T47D (cell line): Measurements from ENCODE around the gene COL11A1.
"Not testable (repeated sequence)": the region's sequence is repeated elsewhere in the genome, so short reads cannot be mapped to it uniquely, and the experiment has no call there.

Experiments used
- DNase-seq, 2 experiments: peaks; one replicate each; pipeline versions ENCODE4 v3.0.0 to v3.0.0-alpha.2; 2011 to 2012; ENCODE audit warnings: low read depth in 1 of 2, low spot score in 1 of 2
- JUND ChIP-seq: IDR thresholded peaks from 2 replicates; pipeline ENCODE4 v1.6.1; 2012; ENCODE audit warnings: low read depth
- in situ Hi-C: cut with HindIII; loops from 2 replicates; pipeline ENCODE4 v1.10.0; 2016; ENCODE audit warnings: low sequenced_read_pairs, low pct_unique_long_range_greater_than_20kb

COL11A1 gene

DNA sequence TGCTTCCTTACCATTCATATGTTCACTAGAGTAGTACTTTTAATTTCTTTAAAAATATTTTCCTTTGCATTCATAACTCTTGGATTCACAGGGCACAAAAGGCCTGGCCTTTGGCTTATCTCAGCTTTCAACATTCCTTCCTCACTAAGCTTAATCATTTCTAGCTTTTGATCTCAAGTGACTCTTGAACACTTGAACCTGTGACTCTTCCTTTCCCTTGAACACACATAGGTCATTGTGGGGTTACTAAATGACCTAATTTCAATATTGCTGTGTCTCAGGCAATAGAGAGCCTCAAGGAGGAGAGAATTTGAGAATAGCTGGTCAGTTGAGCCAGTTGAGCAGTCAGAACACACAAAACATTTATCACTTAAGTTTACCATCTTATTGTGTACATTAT is 49.9 kb downstream of the COL11A1 start:
- DNase-seq, result no peak
- in situ Hi-C loops, result no loop called here

GRCh38 chr1:103056423-103056822 is 51.9 kb downstream of the COL11A1 start:
- no peak for TF ChIP-seq JUND
- no peak for DNase-seq
- in situ Hi-C loops, result no loop called here

More for the DNA sequence above, 49.9 kb downstream of the COL11A1 start:
- TF ChIP-seq JUND, result no peak

DNA sequence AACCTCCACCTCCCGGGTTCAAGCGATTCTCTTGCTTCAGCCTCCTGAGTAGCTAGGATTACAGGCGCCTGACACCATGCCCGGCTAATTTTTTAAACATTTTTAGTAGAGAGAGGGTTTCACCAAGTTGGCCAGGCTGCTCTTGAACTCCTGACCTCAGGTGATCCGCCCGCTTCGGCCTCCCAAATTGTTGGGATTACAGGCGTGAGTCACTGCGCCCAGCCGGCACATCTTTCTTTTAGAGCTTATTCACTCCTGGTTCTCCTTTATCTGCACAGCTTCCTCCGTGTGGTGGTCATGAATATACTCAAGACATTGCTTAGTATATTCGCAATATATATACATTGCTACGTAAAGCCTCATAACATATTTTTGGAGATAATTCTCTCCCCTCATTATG is 80.2 kb downstream of the COL11A1 start:
- in situ Hi-C loops, DNase-seq: not testable (repeated sequence)

- in situ Hi-C loops, result no loop called here
- DNase-seq, result no peak
- no peak for TF ChIP-seq JUND
Measured at GRCh38 chr1:103025858-103026409, 82.4 kb downstream of the COL11A1 start.

- no peak for DNase-seq
- in situ Hi-C loops, result no loop called here
- no peak for TF ChIP-seq JUND
Measured at GRCh38 chr1:103024051-103024450, 84.3 kb downstream of the COL11A1 start.

GRCh38 chr1:103002005-103002404 is 106.3 kb downstream of the COL11A1 start:
- no peak for DNase-seq
- in situ Hi-C loops, result no loop called here
- TF ChIP-seq JUND, result no peak

DNA sequence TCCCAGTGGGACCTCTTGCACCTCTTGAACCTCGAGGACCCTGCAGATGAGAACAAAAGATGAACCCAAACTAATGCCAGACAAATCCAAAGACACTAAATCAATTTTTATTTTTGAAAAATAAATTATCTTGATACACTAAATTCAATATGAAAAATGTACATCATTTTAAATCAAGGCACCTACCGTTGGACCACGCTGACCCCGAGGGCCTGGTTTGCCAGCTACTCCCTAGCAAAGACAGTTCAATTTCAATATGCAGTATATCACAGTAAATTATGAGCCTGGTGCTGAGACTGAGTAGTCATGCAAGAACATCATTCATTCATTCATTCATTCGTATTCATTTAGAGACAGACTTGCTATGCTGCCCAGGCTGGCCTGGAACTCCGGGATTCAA is 129.4 kb downstream of the COL11A1 start:
- in situ Hi-C loops, result no loop called here
- no peak for DNase-seq
- no peak for TF ChIP-seq JUND

- no peak for DNase-seq
- in situ Hi-C loops, result no loop called here
- TF ChIP-seq JUND, result no peak
Measured at GRCh38 chr1:102977292-102977691, 131.0 kb downstream of the COL11A1 start.

DNA sequence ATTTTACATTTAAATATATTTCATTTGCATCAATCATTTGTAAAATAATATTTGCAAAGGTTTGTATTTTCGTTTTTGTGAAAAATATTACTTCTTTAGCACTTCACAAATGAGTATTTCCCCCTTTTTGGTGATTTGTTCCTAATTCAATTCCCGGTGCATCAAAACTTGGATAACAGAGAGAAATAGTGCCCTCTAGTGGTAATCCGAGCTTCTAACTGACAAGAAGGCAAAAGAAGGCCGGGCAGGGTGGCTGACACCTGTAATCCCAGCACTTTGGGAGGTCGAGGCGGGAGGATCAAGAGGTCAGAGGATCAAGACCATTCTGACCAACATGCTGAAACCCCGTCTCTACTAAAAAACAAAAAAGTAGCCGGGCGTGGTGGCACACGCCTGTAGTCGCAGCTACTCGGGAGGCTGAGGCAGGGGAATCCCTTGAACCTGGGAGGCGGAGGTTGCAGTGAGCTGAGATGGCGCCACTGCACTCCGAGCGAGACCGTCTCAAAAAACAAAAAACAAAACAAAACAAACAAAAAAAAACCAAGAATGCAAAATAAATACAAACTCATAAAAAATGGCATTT is 137.7 kb downstream of the COL11A1 start:
- no peak for TF ChIP-seq JUND
- DNase-seq, result peak; percentile 2 to 67
- in situ Hi-C loops, result no loop called here

DNA sequence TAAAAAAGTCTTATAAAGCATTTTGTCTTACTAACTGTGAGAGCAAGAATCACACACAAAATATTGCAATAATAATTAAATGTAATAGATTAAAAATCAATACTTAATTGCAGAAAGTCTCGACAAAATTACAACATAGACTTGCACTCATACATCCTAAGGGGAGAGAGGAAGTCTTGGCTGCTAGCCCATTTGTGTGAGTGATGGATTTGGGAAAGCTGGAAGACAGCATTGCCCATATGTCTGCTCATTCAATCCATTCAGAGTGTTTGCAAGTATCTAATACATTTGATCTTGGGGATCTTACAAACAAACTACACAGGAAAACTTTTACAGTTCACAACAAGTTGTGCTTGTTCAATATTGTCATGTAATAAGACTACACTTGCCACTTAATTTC is 140.5 kb downstream of the COL11A1 start:
- in situ Hi-C loops, result no loop called here
- DNase-seq, result no peak
- TF ChIP-seq JUND, result no peak

DNA sequence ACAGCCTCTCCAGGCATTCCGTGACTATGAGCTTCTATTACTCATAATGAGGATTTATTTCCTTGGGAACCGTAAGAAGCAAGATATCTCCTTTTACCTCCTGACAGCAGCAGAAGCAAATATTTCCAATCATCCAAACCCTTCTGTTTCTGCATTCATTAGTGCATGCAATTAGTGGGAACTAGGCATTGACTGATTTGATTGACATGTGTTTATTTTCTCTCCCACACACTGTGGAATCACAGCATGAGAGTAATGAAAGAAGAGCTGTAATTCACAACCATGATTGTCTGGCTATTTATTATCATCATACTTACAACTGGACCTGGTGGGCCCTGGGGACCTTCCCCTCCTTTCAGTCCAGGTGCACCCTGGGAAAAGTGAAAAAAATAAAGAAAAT is 146.8 kb downstream of the COL11A1 start:
- DNase-seq, result no peak
- in situ Hi-C loops, result no loop called here
- TF ChIP-seq JUND, result no peak

- DNase-seq, result no peak
- in situ Hi-C loops, result no loop called here
- no peak for TF ChIP-seq JUND
Measured at GRCh38 chr1:102954576-102954975, 153.7 kb downstream of the COL11A1 start.

- DNase-seq, result no peak
- in situ Hi-C loops, result no loop called here
- TF ChIP-seq JUND, result no peak
Measured at GRCh38 chr1:102952400-102952799, 155.9 kb downstream of the COL11A1 start.

GRCh38 chr1:102942324-102942723 is 166.0 kb downstream of the COL11A1 start:
- in situ Hi-C loops, result no loop called here
- DNase-seq, result no peak
- TF ChIP-seq JUND, result no peak
